Transverse colon (tissue), 4 donors: ENCODE data around the gene HOXD11. TPM values are rescaled to one million over a fixed set of nuclear protein-coding genes. Genes with fewer than 3 reads are reported as not detected.
A peak's percentile ranks its signal among the peaks of the same experiment; 100 is the strongest.

Experiments
- DNase-seq: peaks from one replicate; pipeline ENCODE4 v3.0.0-alpha.2; 2019
- H3K27ac ChIP-seq, 4 donors: fragments of 200-600 bp; sonication (generic); 2 replicates each; pipeline ENCODE4 v1.5.1; 2016 to 2018; ENCODE audit warnings: inconsistent platforms in 4 of 4
- H3K27me3 ChIP-seq: fragments of 200-600 bp; sonication (generic); 2 replicates; pipeline ENCODE4 v1.5.1; 2017; ENCODE audit warnings: inconsistent platforms
- H3K36me3 ChIP-seq, 4 donors: fragments of 200-600 bp; sonication (generic); 2 replicates each; pipeline ENCODE4 v1.5.1; 2017 to 2019; ENCODE audit warnings: inconsistent platforms in 4 of 4
- H3K4me1 ChIP-seq, 4 donors: fragments of 200-600 bp; sonication (generic); 2 replicates each; pipeline ENCODE4 v1.5.1; 2017 to 2020; ENCODE audit warnings: inconsistent platforms in 4 of 4
- H3K4me3 ChIP-seq, 4 donors: fragments of 200-600 bp; sonication (generic); 1 replicate in 1 of 4; 2 replicates in 3 of 4; pipeline versions ENCODE4 v1.5.1 to v1.6.1; 2017 to 2019; ENCODE audit warnings: inconsistent platforms in 4 of 4
- H3K9me3 ChIP-seq, 2 donors: fragments of 200-600 bp; sonication (generic); 2 replicates each; pipeline ENCODE4 v1.5.1; 2017 to 2019; ENCODE audit warnings: inconsistent platforms in 2 of 2
- EP300 ChIP-seq: sonication (generic); formaldehyde crosslinking; IDR thresholded peaks from one replicate; pipeline ENCODE4 v1.6.1; 2017; ENCODE audit warnings: antibody characterized with exemption, low read depth
- POLR2A ChIP-seq: fragments of 450-650 bp; IDR thresholded peaks from one replicate; pipeline ENCODE4 v1.6.1; 2016; ENCODE audit warnings: antibody characterized with exemption, mild to moderate bottlenecking, moderate library complexity
- POLR2AphosphoS5 ChIP-seq, 3 donors: sonication (generic); formaldehyde crosslinking; IDR thresholded peaks; one replicate each; pipeline ENCODE4 v1.6.1; 2016; ENCODE audit warnings: antibody characterized with exemption in 3 of 3
- WGBS, 2 donors: methylation state at CpG; one replicate each; pipeline ENCODE4 v1.1.5; 2018; ENCODE audit warnings: low coverage in 1 of 2; 5-methylcytosine and 5-hydroxymethylcytosine counted together
- in situ Hi-C, 4 donors: fragments of 200-750 bp; cut with MboI; loops; one replicate each; pipeline versions ENCODE4 v1.15.0 to v1.15.1; 2017; ENCODE audit warnings: low sequenced_read_pairs in 3 of 4, low pct_ligation_motif_present in 1 of 4, low pct_unique_long_range_greater_than_20kb in 1 of 4
- intact Hi-C: fragments of 100-400 bp; cut with DNase I; formaldehyde crosslinking; loops from one replicate; pipeline ENCODE4 v1.15.1; 2023; ENCODE audit warnings: low total_unique reads
- total RNA-seq, 4 donors: library from RNA; depleted of rRNA; stranded (reverse); fragments of >200 nt; gene quantifications; one replicate each; pipeline ENCODE4 v1.1.0, GENCODE V29; 2016
- TF ChIP-seq, protein P1 (sequence below), 5 experiments: fragments of 200-600 bp in 3 of 5; fragments of 450-650 bp in 2 of 5; sonication (generic) in 3 of 5; IDR thresholded peaks; 1 replicate in 2 of 5; 2 replicates in 3 of 5; pipeline ENCODE4 v1.5.1; 2016 to 2017; ENCODE audit warnings: antibody characterized with exemption in 5 of 5, inconsistent platforms in 3 of 5, mild to moderate bottlenecking in 2 of 5, moderate library complexity in 1 of 5

Gene HOXD11
- total RNA-seq, 4 donors from 2014 or later: 0.41 to 13.5 (median 4.4) TPM

DNA sequence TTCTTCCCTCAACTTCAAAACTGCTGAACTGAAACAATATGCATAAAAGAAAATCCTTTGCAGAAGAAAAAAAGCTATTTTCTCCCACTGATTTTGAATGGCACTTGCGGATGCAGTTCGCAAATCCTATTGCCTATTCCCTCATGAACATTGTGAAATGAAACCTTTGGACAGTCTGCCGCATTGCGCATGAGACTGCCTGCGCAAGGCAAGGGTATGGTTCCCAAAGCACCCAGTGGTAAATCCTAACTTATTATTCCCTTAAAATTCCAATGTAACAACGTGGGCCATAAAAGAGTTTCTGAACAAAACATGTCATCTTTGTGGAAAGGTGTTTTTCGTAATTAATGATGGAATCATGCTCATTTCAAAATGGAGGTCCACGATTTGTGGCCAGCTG lies 30.8 kb downstream of the HOXD11 start:
- H3K27ac ChIP-seq: peak overlapping the region; percentile 91 to 96 (median 94)
- H3K36me3 ChIP-seq: no peaks in the 10 kb centered on the region
- 48 to 66% methylated on average over 5 to 8 of the region's 8 CpGs for WGBS, 2 donors
- intact Hi-C loops (loop anchor here (5.0 kb wide), 1 partner anchor 1009 kb away; no protein-coding TSS in a partner anchor), in situ Hi-C loops (loop anchor here in 2 of 4 donors (5.0 to 25.0 kb wide), 4 partner anchors 319 to 674 kb away; no protein-coding TSS in a partner anchor)
- H3K4me1 ChIP-seq: peaks cover 17 to 50% (median 28%) of the 10 kb centered on the region in 4 donors
- no peaks in the 10 kb centered on the region for H3K9me3 ChIP-seq
- H3K27me3 ChIP-seq: peaks cover 37% of the 10 kb centered on the region
- no peak for DNase-seq
- TF ChIP-seq POLR2AphosphoS5 (IDR thresholded peaks at IDR 0.05): peak in 2 of 3 donors; percentile 22 to 60
- TF ChIP-seq, protein P1, sequence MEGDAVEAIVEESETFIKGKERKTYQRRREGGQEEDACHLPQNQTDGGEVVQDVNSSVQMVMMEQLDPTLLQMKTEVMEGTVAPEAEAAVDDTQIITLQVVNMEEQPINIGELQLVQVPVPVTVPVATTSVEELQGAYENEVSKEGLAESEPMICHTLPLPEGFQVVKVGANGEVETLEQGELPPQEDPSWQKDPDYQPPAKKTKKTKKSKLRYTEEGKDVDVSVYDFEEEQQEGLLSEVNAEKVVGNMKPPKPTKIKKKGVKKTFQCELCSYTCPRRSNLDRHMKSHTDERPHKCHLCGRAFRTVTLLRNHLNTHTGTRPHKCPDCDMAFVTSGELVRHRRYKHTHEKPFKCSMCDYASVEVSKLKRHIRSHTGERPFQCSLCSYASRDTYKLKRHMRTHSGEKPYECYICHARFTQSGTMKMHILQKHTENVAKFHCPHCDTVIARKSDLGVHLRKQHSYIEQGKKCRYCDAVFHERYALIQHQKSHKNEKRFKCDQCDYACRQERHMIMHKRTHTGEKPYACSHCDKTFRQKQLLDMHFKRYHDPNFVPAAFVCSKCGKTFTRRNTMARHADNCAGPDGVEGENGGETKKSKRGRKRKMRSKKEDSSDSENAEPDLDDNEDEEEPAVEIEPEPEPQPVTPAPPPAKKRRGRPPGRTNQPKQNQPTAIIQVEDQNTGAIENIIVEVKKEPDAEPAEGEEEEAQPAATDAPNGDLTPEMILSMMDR (IDR thresholded peaks at IDR 0.05): no peak
- no peak for TF ChIP-seq EP300
- no peak for TF ChIP-seq POLR2A
- H3K4me3 ChIP-seq: peak overlapping the region in 2 of 4 donors; percentile 76 to 80

DNA sequence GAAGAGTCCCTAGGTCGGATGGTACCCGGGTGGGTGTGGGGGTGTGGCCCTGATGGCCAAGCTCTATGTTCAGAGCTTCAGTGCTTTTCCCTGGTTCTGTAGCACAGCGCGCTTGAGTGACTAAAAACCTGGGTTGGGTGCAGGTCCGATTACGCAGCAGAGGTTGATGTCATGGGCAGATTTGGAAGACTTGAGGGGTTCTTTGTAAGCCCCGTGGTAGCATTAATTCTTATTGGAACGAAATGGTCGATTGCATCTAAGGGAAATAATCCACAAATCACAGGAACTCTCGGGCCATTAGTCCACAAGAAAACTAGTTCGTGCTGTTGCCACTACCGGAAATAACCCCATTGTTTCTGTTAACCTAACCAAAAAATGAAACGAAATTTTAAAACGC lies 31.4 kb downstream of the HOXD11 start:
- Histone ChIP-seq H3K9me3 (no peaks in the 10 kb centered on the region), H3K36me3 (no peaks in the 10 kb centered on the region), H3K4me3 (peak overlapping the region in 1 of 4 donors; percentile 47), H3K27me3 (peaks cover 33% of the 10 kb centered on the region), H3K27ac (peak overlapping the region; percentile 91 to 96 (median 94)), H3K4me1 (peaks cover 16 to 50% (median 27%) of the 10 kb centered on the region in 4 donors)
- TF ChIP-seq POLR2A: no peak
- TF ChIP-seq, protein P1 (IDR thresholded peaks at IDR 0.05): no peak
- TF ChIP-seq POLR2AphosphoS5 (IDR thresholded peaks at IDR 0.05): no peak
- no peak for TF ChIP-seq EP300
- in situ Hi-C loops: loop anchor here in 2 of 4 donors (5.0 to 25.0 kb wide), 4 partner anchors 319 to 674 kb away; no protein-coding TSS in a partner anchor
- WGBS, 2 donors: 46 to 47% methylated on average over 6 to 14 of the region's 14 CpGs
- no peak for DNase-seq
- intact Hi-C loops: loop anchor here (5.0 kb wide), 1 partner anchor 1009 kb away; no protein-coding TSS in a partner anchor

DNA sequence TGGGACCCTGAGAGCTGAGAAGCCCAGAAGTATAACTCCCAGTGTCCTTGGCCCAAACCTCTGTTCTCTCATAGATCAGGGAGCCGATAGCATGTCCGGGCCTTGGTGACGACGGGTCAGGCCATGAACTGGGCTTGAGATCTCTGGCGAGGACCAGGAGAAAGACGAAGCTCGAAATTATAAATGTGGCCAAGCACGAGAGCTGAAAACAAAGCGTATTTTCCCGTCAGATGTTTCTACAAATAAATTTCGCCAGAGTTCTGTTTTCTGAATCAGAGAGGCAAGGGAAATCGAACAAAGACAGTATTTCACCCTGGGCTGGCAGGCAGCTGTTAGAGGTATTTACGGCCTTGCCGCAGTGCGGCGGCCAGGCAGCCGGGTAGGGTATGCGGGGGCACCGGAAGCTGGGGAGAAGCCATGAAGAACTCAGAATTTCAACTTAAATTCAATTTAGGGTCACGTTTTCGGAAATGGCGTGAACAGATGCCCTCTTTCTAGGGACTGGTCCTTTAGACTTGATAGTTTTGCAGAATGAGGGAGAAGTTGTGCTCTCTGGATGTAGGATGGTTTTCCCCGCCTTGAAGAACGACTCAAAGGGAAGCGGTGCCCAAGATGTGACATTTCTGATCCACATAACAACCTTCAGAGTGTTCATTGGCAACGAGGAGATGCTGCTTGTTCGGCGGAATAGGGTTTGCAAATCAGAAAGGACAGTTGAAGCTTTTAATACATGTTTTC lies 32.0 kb downstream of the HOXD11 start:
- Histone ChIP-seq H3K27ac (peak overlapping the region; percentile 91 to 96 (median 94)), H3K36me3 (no peaks in the 10 kb centered on the region), H3K27me3 (peaks cover 33% of the 10 kb centered on the region), H3K4me3 (peak overlapping the region in 2 of 4 donors; percentile 47 to 73), H3K9me3 (no peaks in the 10 kb centered on the region), H3K4me1 (peaks cover 16 to 50% (median 26%) of the 10 kb centered on the region in 4 donors)
- intact Hi-C loops: loop anchor here (5.0 kb wide), 1 partner anchor 1008 kb away; no protein-coding TSS in a partner anchor
- TF ChIP-seq POLR2A: no peak
- no peak for TF ChIP-seq POLR2AphosphoS5 (IDR thresholded peaks at IDR 0.05)
- TF ChIP-seq, protein P1 (IDR thresholded peaks at IDR 0.05): no peak
- no peak for TF ChIP-seq EP300
- 37 to 45% methylated on average over 23 to 28 of the region's 28 CpGs for WGBS, 2 donors
- no peak for DNase-seq
- in situ Hi-C loops: loop anchor here in 2 of 4 donors (5.0 to 25.0 kb wide), 4 partner anchors 318 to 673 kb away; no protein-coding TSS in a partner anchor
